ENCODE results near the gene LZTS3. TPM values are rescaled to one million over a fixed set of nuclear protein-coding genes. Genes with fewer than 3 reads are reported as not detected.

Gene LZTS3
- total and polyA plus RNA-seq, 2 of the 13 experiments (the other 11 are each of a cell fraction or from before 2014, with no cell fraction given): 10.1 to 31.3 TPM

DNA sequence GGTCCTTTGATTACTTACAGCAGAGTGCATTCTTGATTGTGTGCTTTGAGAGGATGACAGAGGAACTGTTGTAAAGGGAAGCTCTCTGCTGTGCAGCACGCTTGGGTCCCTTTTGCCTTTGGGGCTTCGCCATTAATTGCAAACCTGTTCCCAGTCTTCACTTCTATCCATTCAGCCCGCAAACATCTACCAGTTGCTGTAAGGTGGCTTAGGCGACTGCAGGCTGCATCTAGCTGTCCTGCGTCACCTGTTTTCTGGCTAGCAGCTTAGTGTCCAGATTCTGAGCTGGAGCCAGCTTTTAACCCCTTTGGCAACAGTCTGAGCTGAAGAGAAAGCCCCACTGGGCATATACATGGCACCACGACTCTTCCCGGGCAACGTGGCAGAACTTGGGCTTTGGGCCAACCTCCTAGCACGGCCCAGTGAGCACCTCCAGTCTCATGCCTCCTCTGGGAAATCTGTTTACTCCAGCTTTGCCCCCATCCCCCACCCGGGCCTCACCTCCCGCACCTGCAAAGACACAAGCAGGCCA is 11.2 kb downstream of the LZTS3 start (continued):
- TF ChIP-seq, protein P1, sequence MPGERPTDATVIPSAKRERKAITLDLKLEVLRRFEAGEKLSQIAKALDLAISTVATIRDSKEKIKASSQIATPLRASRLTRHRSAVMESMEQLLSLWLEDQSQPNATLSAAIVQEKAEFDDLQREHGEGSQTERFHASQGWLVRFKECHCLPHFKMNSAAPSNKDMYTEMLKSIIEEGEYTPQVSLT (CRISPR knock-in tag; IDR thresholded peaks at IDR 0.05; ENCODE audit: borderline replicate concordance, low read depth): no peak
- TF ChIP-seq, protein P2, sequence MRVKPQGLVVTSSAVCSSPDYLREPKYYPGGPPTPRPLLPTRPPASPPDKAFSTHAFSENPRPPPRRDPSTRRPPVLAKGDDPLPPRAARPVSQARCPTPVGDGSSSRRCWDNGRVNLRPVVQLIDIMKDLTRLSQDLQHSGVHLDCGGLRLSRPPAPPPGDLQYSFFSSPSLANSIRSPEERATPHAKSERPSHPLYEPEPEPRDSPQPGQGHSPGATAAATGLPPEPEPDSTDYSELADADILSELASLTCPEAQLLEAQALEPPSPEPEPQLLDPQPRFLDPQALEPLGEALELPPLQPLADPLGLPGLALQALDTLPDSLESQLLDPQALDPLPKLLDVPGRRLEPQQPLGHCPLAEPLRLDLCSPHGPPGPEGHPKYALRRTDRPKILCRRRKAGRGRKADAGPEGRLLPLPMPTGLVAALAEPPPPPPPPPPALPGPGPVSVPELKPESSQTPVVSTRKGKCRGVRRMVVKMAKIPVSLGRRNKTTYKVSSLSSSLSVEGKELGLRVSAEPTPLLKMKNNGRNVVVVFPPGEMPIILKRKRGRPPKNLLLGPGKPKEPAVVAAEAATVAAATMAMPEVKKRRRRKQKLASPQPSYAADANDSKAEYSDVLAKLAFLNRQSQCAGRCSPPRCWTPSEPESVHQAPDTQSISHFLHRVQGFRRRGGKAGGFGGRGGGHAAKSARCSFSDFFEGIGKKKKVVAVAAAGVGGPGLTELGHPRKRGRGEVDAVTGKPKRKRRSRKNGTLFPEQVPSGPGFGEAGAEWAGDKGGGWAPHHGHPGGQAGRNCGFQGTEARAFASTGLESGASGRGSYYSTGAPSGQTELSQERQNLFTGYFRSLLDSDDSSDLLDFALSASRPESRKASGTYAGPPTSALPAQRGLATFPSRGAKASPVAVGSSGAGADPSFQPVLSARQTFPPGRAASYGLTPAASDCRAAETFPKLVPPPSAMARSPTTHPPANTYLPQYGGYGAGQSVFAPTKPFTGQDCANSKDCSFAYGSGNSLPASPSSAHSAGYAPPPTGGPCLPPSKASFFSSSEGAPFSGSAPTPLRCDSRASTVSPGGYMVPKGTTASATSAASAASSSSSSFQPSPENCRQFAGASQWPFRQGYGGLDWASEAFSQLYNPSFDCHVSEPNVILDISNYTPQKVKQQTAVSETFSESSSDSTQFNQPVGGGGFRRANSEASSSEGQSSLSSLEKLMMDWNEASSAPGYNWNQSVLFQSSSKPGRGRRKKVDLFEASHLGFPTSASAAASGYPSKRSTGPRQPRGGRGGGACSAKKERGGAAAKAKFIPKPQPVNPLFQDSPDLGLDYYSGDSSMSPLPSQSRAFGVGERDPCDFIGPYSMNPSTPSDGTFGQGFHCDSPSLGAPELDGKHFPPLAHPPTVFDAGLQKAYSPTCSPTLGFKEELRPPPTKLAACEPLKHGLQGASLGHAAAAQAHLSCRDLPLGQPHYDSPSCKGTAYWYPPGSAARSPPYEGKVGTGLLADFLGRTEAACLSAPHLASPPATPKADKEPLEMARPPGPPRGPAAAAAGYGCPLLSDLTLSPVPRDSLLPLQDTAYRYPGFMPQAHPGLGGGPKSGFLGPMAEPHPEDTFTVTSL (CRISPR knock-in tag; IDR thresholded peaks at IDR 0.05; ENCODE audit: borderline replicate concordance): no peak
- TF ChIP-seq ZFP36L2 (CRISPR knock-in tag; IDR thresholded peaks at IDR 0.05) (no peak), RBM22 (optimal IDR thresholded peaks at IDR 0.05; ENCODE audit: low read length) (no peak), ZNF335 (CRISPR knock-in tag; IDR thresholded peaks at IDR 0.05) (no peak), POLR2AphosphoS5 (IDR thresholded peaks at IDR 0.05; ENCODE audit: low read depth, low read length) (no peak), ZNF138 (CRISPR knock-in tag; IDR thresholded peaks at IDR 0.05; ENCODE audit: low read depth) (no peak), ZMYM2 (CRISPR knock-in tag; IDR thresholded peaks at IDR 0.05) (0 out of 2 replicates have a peak, but pooled peaks have one; percentile 34), ZNF251 (CRISPR knock-in tag; IDR thresholded peaks at IDR 0.05) (no peak), ZNF83 (CRISPR knock-in tag; IDR thresholded peaks at IDR 0.05; ENCODE audit: borderline replicate concordance) (no peak), ZFP82 (CRISPR knock-in tag; IDR thresholded peaks at IDR 0.05; ENCODE audit: borderline replicate concordance) (no peak), ZBED4 (CRISPR knock-in tag; IDR thresholded peaks at IDR 0.05; ENCODE audit: borderline replicate concordance) (peak; percentile 45; the same call in 1 of the 2 replicates), SRY (CRISPR knock-in tag; IDR thresholded peaks at IDR 0.05) (no peak), UBTF (CRISPR knock-in tag; IDR thresholded peaks at IDR 0.05) (no peak), ZIK1 (CRISPR knock-in tag; IDR thresholded peaks at IDR 0.05; ENCODE audit: borderline replicate concordance, low read depth) (no peak)
